Activated CD8-positive, alpha-beta T cell treated with anti-CD3 and anti-CD28 coated beads for 36 hours (primary cell): Measurements from ENCODE around the gene BBLN. TPM values are rescaled to one million over a fixed set of nuclear protein-coding genes. Genes with fewer than 3 reads are reported as not detected.

ENCODE experiments used
- ATAC-seq: fragments of 200-7000 bp; cut with Tn5 transposase; one replicate; pipeline ENCODE4 v1.10.0; 2021; ENCODE audit warnings: mild to moderate bottlenecking, moderate library complexity
- CTCF ChIA-PET: fragments of 350-600 bp; sonication (Branson Sonifier 250); formaldehyde crosslinking; loops from one replicate; lab custom pipeline; 2021; ENCODE audit warnings: antibody characterized with exemption; lab: Charles Lee
- POLR2A ChIA-PET: fragments of 350-600 bp; sonication (Branson Sonifier 250); formaldehyde crosslinking; loops from one replicate; lab custom pipeline; 2021; ENCODE audit warnings: antibody characterized with exemption; lab: Charles Lee
- DNase-seq: peaks from one replicate; pipeline ENCODE4 v3.0.0-alpha.2; 2020
- H3K27ac Mint-ChIP-seq: one replicate; pipeline ENCODE4 v1.8.0; 2021; ENCODE audit warnings: mild to moderate bottlenecking, mixed read lengths
- H3K27me3 Mint-ChIP-seq: one replicate; pipeline ENCODE4 v1.8.0; 2021; ENCODE audit warnings: mixed read lengths
- H3K36me3 Mint-ChIP-seq: one replicate; pipeline ENCODE4 v1.8.0; 2021; ENCODE audit warnings: low read depth, mixed read lengths
- H3K4me1 Mint-ChIP-seq: one replicate; pipeline ENCODE4 v1.8.0; 2021; ENCODE audit warnings: low read depth, mixed read lengths
- H3K4me3 Mint-ChIP-seq: one replicate; pipeline ENCODE4 v1.8.0; 2021; ENCODE audit warnings: mild to moderate bottlenecking, moderate library complexity, mixed read lengths
- H3K9me3 Mint-ChIP-seq: one replicate; pipeline ENCODE4 v1.8.0; 2021; ENCODE audit warnings: mixed read lengths
- intact Hi-C: fragments of 100-400 bp; cut with micrococcal nuclease; formaldehyde crosslinking; loops from one replicate; pipeline ENCODE4 v1.10.0; 2022
- total RNA-seq, 2 experiments: library from RNA; stranded (reverse); gene quantifications; one replicate each; pipeline ENCODE4 v1.2.3, GENCODE V29; 2021
- TF ChIP-seq, protein P1 (sequence below): fragments of 200-600 bp; IDR thresholded peaks from one replicate; pipeline ENCODE4 v1.8.0; 2022; ENCODE audit warnings: antibody characterized with exemption, mild to moderate bottlenecking

The BBLN gene
- total RNA-seq, 2 experiments from 2014 or later, result 127 to 132 TPM

DNA sequence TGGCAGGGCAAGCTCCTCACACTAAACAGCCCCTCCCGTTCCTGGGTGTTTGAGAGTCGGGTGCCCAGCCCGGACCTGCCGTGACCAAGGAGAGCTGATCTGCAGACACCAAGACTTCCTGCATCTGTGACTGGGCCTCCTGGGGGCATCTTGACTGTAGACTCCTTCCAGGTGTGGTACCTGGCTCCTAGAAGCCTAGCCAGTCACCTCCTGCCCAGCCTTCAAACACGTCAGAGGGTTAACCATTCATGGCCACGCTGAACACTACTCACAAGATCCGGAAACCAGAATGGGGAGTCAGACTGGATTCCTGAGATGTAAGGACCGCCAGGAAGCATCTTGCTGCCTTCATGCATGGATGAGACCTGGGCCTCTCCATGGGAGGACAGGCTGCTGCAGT lies 14.5 kb upstream of the BBLN start:
- H3K9me3 Mint-ChIP-seq, result no peaks in the 10 kb centered on the region
- no peaks in the 10 kb centered on the region for H3K27me3 Mint-ChIP-seq
- intact Hi-C loops, result no loop called here
- POLR2A ChIA-PET, result interaction anchor here (0.7 to 1.0 kb wide), 2 partner anchors 12 to 17 kb away, joined by 3 read pairs; no protein-coding TSS in a partner anchor
- TF ChIP-seq, protein P1, sequence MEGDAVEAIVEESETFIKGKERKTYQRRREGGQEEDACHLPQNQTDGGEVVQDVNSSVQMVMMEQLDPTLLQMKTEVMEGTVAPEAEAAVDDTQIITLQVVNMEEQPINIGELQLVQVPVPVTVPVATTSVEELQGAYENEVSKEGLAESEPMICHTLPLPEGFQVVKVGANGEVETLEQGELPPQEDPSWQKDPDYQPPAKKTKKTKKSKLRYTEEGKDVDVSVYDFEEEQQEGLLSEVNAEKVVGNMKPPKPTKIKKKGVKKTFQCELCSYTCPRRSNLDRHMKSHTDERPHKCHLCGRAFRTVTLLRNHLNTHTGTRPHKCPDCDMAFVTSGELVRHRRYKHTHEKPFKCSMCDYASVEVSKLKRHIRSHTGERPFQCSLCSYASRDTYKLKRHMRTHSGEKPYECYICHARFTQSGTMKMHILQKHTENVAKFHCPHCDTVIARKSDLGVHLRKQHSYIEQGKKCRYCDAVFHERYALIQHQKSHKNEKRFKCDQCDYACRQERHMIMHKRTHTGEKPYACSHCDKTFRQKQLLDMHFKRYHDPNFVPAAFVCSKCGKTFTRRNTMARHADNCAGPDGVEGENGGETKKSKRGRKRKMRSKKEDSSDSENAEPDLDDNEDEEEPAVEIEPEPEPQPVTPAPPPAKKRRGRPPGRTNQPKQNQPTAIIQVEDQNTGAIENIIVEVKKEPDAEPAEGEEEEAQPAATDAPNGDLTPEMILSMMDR, result no peak
- H3K4me3 Mint-ChIP-seq, result no peak overlapping the region
- no peak overlapping the region for H3K27ac Mint-ChIP-seq
- CTCF ChIA-PET, result no interaction called here
- H3K4me1 Mint-ChIP-seq, result peaks cover 5% of the 10 kb centered on the region
- no peaks in the 10 kb centered on the region for H3K36me3 Mint-ChIP-seq
- ATAC-seq (no peak), DNase-seq (no peak)

DNA sequence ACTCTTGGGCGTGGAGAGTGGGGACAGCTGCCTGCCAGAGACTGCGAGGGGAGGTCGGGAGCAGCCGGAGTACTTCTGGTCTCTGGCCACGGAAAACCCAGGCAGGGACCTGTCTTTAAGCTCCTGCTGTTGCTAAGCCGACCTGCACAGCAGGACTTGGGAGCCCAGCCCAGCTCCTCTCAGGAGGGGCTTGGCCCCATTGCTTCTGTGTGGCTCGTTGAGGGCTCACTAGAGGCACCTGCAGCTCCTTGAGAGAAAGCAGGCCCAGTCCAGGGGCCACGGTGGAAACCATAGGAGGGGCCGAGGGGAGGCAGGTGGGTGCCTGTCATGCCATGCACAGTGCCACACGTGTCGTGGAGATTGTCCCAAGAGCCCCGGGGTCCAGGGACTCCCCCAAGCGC lies 14.1 kb upstream of the BBLN start:
- CTCF ChIA-PET, result no interaction called here

DNA sequence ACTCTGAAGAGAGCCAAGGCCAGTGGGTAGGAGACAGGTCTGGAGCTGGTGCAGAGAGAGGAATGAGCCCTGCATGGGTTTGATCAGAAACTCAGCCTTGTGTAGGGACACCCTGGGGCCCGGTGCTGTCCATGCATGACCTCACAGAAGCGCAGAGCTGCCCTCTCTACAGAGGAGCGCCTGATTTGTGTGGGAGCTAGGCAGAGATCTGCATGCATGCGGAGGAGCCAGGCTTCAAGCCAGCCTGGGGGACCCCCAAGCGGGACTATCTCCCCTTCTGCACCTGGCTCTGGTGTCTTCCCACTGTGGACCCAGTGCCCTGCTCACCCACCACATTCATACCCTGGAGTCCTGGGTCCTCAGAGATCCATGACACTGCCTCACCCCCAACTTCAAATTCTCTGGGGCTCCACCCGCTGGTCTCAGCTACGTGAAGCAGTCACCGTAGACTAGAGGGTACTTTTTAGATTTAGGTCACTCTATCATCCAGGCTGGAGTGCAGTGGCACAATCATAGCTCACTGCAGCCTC lies 13.4 kb upstream of the BBLN start:
- TF ChIP-seq, protein P1, result no peak
- H3K36me3 Mint-ChIP-seq, result no peaks in the 10 kb centered on the region
- CTCF ChIA-PET, result no interaction called here
- no peak overlapping the region for H3K27ac Mint-ChIP-seq
- intact Hi-C loops, result no loop called here
- H3K4me1 Mint-ChIP-seq, result peaks cover 5% of the 10 kb centered on the region
- H3K27me3 Mint-ChIP-seq, result no peaks in the 10 kb centered on the region
- no peak overlapping the region for H3K4me3 Mint-ChIP-seq
- ATAC-seq (no peak), DNase-seq (no peak)
- POLR2A ChIA-PET, result no interaction called here
- no peaks in the 10 kb centered on the region for H3K9me3 Mint-ChIP-seq

More for the DNA sequence above, 14.1 kb upstream of the BBLN start:
- POLR2A ChIA-PET, result interaction anchor here (1.0 kb wide), 1 partner anchor 12 kb away, joined by 3 read pairs; no protein-coding TSS in a partner anchor
- Mint-ChIP-seq H3K4me1 (peaks cover 5% of the 10 kb centered on the region), H3K4me3 (no peak overlapping the region), H3K36me3 (no peaks in the 10 kb centered on the region), H3K27ac (no peak overlapping the region), H3K9me3 (no peaks in the 10 kb centered on the region), H3K27me3 (no peaks in the 10 kb centered on the region)
- ATAC-seq (no peak), DNase-seq (no peak)
- intact Hi-C loops, result no loop called here
- TF ChIP-seq, protein P1, result no peak

DNA sequence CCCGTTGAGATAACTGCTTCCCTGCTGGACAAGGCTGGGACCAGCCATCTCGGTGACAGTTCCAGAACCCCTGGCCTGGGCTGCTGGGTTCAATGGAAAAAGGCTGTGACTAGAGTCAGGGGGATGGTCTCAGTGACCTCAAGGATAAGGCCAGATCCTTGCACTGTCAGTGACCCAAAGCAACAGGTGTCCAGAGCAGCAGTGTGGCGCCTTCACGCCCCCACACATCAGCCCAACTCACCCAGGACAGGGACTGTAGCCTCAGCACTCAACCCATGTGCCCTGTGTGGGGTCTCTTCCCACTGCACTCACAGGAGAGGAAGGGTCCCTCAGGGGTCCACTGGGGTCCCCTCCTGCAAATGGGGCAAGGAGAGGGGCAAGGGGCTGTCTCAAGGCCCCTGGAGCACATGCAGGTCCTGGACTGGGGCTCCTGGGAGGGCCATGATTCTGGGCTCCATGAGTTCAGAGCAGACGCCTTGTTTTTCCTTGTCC lies 11.5 kb upstream of the BBLN start:
- Mint-ChIP-seq H3K4me3 (no peak overlapping the region), H3K27me3 (no peaks in the 10 kb centered on the region), H3K36me3 (no peaks in the 10 kb centered on the region), H3K27ac (no peak overlapping the region), H3K9me3 (no peaks in the 10 kb centered on the region), H3K4me1 (no peaks in the 10 kb centered on the region)
- intact Hi-C loops, result no loop called here
- TF ChIP-seq, protein P1, result no peak
- CTCF ChIA-PET, result no interaction called here
- POLR2A ChIA-PET, result no interaction called here
- DNase-seq (no peak), ATAC-seq (no peak)

DNA sequence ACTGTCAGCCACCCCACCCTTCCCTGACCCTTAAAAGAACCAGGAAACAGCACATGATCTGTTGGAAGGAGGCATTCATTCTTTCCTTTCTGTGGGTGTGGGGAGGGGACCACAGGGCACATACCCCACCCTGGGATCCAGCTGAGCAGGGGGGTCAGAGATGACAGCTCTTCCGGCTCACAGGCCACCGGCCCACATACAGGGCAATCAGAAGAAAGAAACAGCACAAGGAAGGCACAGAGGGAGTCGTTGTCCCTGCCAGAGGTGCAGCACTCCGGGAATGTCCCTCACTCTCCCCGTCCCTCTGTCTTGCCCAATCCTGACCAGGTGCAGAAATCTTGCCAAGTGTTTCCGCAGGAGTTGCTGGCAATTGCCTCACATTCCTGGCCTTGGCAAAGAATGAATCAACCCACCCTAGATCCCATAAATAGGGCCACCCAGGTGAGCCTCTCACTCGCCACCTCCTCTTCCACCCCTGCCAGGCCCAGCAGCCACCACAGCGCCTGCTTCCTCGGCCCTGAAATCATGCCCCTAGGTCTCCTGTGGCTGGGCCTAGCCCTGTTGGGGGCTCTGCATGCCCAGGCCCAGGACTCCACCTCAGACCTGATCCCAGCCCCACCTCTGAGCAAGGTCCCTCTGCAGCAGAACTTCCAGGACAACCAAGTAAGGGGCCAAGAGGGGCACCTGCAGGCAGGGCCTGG lies 10.9 kb upstream of the BBLN start, which contains the start of gene LCN2:
TSS of gene LCN2 (plus strand) at position 453 of the 701 bp plus-strand sequence. CDS start at position 526, 73 bp downstream.
- H3K4me1 Mint-ChIP-seq, result no peaks in the 10 kb centered on the region
- H3K36me3 Mint-ChIP-seq, result no peaks in the 10 kb centered on the region
- H3K27me3 Mint-ChIP-seq, result no peaks in the 10 kb centered on the region
- CTCF ChIA-PET, result no interaction called here
- no peak within 1 kb of the TSS for H3K27ac Mint-ChIP-seq
- TF ChIP-seq, protein P1, result no peak
- intact Hi-C loops, result no loop called here
- DNase-seq, result no peak
- no peaks in the 10 kb centered on the region for H3K9me3 Mint-ChIP-seq
- POLR2A ChIA-PET, result interaction anchor here (1.4 kb wide), 1 partner anchor 10 kb away, joined by 3 read pairs; the partner anchor contains the start of gene BBLN
- no peak for ATAC-seq
- H3K4me3 Mint-ChIP-seq, result no peak within 1 kb of the TSS
